ENCODE data around the gene C1orf210.

The C1orf210 gene

GRCh38 chr1:43311521-43311920, 26.1 kb upstream of the C1orf210 start:
- no peak for DNase-seq

GRCh38 chr1:43309405-43310025, 24.1 kb upstream of the C1orf210 start:
- DNase-seq = no peak

GRCh38 chr1:43308635-43309404, 23.4 kb upstream of the C1orf210 start:
- DNase-seq = no peak

GRCh38 chr1:43307458-43308158, 22.2 kb upstream of the C1orf210 start:
- no peak for DNase-seq

- no peak for DNase-seq
These were observed 21.5 kb upstream of the C1orf210 start for GRCh38 chr1:43306688-43307457.

- no peak for DNase-seq
These were observed 20.7 kb upstream of the C1orf210 start for GRCh38 chr1:43305926-43306687.

- DNase-seq = no peak
These were observed 20.1 kb upstream of the C1orf210 start for GRCh38 chr1:43305461-43305860.

- no peak for DNase-seq
These were observed 19.5 kb upstream of the C1orf210 start for GRCh38 chr1:43304771-43305300.

- no peak for DNase-seq
These were observed 18.9 kb upstream of the C1orf210 start for GRCh38 chr1:43304314-43304681.

GRCh38 chr1:43303471-43304313, 18.3 kb upstream of the C1orf210 start:
- DNase-seq = no peak

GRCh38 chr1:43302721-43303470, 17.5 kb upstream of the C1orf210 start:
- no peak for DNase-seq

GRCh38 chr1:43302201-43302600, 16.8 kb upstream of the C1orf210 start:
- DNase-seq = no peak

GRCh38 chr1:43300378-43301094, 15.2 kb upstream of the C1orf210 start, which contains the start of gene TIE1:
Gene TIE1 (plus strand): TSS chr1:43300982. CDS start chr1:43301072, 90 bp downstream.
- no peak for DNase-seq

- DNase-seq = no peak
These were observed 13.7 kb upstream of the C1orf210 start for GRCh38 chr1:43299101-43299500.

- DNase-seq = no peak
These were observed 12.7 kb upstream of the C1orf210 start for GRCh38 chr1:43298055-43298454.

- DNase-seq = no peak
These were observed 10.8 kb upstream of the C1orf210 start for GRCh38 chr1:43296207-43296606.

GRCh38 chr1:43294761-43295160, 9.4 kb upstream of the C1orf210 start:
- no peak for DNase-seq

- DNase-seq = no peak
These were observed 8.7 kb upstream of the C1orf210 start for GRCh38 chr1:43293896-43294760.

GRCh38 chr1:43293176-43293575, 7.8 kb upstream of the C1orf210 start:
- no peak for DNase-seq
